ENCODE data around the gene SETDB2.

Gene SETDB2

GRCh38 chr13:49443357-49443703 lies 744 bp upstream of the SETDB2 start:
- no peak for DNase-seq (ENCODE audit: low read depth)
- peak overlapping the region; percentile 71 for H3K4me3 ChIP-seq (ENCODE audit: low read depth, low read length)
- no peak for TF ChIP-seq CTCF (IDR thresholded peaks at IDR 0.05; ENCODE audit: low read depth, low read length, missing control alignments)

- no peak for TF ChIP-seq CTCF (IDR thresholded peaks at IDR 0.05; ENCODE audit: low read depth, low read length, missing control alignments)
- peak overlapping the region; percentile 71 for H3K4me3 ChIP-seq (ENCODE audit: low read depth, low read length)
- DNase-seq (ENCODE audit: low read depth) = no peak
Observed at GRCh38 chr13:49444524-49445395, 686 bp downstream of the SETDB2 start.

GRCh38 chr13:49446473-49446872 lies 2.4 kb downstream of the SETDB2 start:
- TF ChIP-seq CTCF (IDR thresholded peaks at IDR 0.05; ENCODE audit: low read depth, low read length, missing control alignments) = no peak
- DNase-seq (ENCODE audit: low read depth) = no peak
- no peak overlapping the region for H3K4me3 ChIP-seq (ENCODE audit: low read depth, low read length)

GRCh38 chr13:49448753-49449152 lies 4.7 kb downstream of the SETDB2 start:
- no peak for DNase-seq (ENCODE audit: low read depth)
- H3K4me3 ChIP-seq (ENCODE audit: low read depth, low read length) = no peak overlapping the region
- no peak for TF ChIP-seq CTCF (IDR thresholded peaks at IDR 0.05; ENCODE audit: low read depth, low read length, missing control alignments)

GRCh38 chr13:49450105-49450819 lies 6.2 kb downstream of the SETDB2 start:
- no peak for TF ChIP-seq CTCF (IDR thresholded peaks at IDR 0.05; ENCODE audit: low read depth, low read length, missing control alignments)
- DNase-seq (ENCODE audit: low read depth) = no peak
- H3K4me3 ChIP-seq (ENCODE audit: low read depth, low read length) = no peak overlapping the region

- no peak for TF ChIP-seq CTCF (IDR thresholded peaks at IDR 0.05; ENCODE audit: low read depth, low read length, missing control alignments)
- DNase-seq (ENCODE audit: low read depth) = no peak
- H3K4me3 ChIP-seq (ENCODE audit: low read depth, low read length) = no peak overlapping the region
Observed at GRCh38 chr13:49452725-49453457, 8.8 kb downstream of the SETDB2 start.

Measured in GM12864 (cell line).